A673 (cell line): ENCODE data around the gene GEMIN2.
"Not testable (repeated sequence)": the region's sequence is repeated elsewhere in the genome, so short reads cannot be mapped to it uniquely, and the experiment has no call there.

Experiments
- EZH2 ChIP-seq: fragments of 200-600 bp; sonication (generic); IDR thresholded peaks from 2 replicates; pipeline ENCODE4 v1.6.1; 2017; ENCODE audit warnings: borderline replicate concordance, low read depth, mild to moderate bottlenecking, mixed read lengths, antibody characterized with exemption, low read length; ENCODE audit not compliant: poor library complexity, severe bottlenecking
- TF ChIP-seq, protein P1 (sequence below): fragments of 300-800, 200-600 bp; sonication (generic); conservative IDR thresholded peaks from 2 replicates; pipeline ENCODE4 v1.5.1; 2017; ENCODE audit warnings: low read depth, mild to moderate bottlenecking, antibody characterized with exemption, low read length, moderate library complexity, mixed read lengths

DNA sequence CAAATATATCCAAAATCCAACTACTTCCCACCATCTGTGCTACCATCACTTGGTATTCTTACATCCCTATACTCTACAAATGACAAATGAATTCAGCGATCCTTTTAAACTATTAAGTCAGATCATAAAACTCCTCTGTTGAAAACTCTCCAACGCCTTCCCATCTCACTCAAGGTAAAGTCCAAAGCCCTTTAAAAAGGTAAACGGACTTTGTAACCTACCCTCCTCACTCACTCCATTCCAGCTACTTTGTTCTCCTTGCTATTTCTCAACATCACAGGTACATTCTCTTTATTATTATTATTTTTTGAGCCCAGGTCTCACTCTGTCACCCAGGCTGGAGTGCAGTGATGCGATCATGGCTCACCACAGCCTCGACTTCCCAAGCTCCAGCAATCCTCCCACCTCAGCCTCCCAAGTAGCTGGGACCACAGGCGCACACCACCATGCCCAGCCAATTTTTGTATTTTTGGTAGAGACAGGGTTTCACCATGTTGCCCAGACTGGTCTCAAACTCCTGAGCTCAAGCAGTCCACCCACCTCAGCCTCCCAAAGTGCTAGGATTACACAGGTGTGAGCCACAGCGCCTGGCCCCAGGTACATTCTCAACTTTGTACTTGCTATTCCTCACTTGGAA lies 44.8 kb upstream of the GEMIN2 start:
- TF ChIP-seq, protein P1, sequence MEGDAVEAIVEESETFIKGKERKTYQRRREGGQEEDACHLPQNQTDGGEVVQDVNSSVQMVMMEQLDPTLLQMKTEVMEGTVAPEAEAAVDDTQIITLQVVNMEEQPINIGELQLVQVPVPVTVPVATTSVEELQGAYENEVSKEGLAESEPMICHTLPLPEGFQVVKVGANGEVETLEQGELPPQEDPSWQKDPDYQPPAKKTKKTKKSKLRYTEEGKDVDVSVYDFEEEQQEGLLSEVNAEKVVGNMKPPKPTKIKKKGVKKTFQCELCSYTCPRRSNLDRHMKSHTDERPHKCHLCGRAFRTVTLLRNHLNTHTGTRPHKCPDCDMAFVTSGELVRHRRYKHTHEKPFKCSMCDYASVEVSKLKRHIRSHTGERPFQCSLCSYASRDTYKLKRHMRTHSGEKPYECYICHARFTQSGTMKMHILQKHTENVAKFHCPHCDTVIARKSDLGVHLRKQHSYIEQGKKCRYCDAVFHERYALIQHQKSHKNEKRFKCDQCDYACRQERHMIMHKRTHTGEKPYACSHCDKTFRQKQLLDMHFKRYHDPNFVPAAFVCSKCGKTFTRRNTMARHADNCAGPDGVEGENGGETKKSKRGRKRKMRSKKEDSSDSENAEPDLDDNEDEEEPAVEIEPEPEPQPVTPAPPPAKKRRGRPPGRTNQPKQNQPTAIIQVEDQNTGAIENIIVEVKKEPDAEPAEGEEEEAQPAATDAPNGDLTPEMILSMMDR: not testable (repeated sequence)
- TF ChIP-seq EZH2: not testable (repeated sequence)
